Prostate gland (tissue), 2 donors: ENCODE data around the gene UCK2.

Experiments
- CTCF ChIP-seq, 4 experiments: fragments of 200-600 bp in 2 of 4; fragments of 450-650 bp in 2 of 4; sonication (generic) in 2 of 4; IDR thresholded peaks; 1 replicate in 3 of 4; 2 replicates in 1 of 4; pipeline ENCODE4 v1.5.1; 2016 to 2019; ENCODE audit warnings: antibody characterized with exemption in 4 of 4, mild to moderate bottlenecking in 2 of 4, moderate library complexity in 2 of 4
- POLR2A ChIP-seq: fragments of 450-650 bp; IDR thresholded peaks from one replicate; pipeline ENCODE4 v1.6.1; 2016; ENCODE audit warnings: antibody characterized with exemption, mild to moderate bottlenecking
- POLR2AphosphoS5 ChIP-seq: sonication (generic); formaldehyde crosslinking; IDR thresholded peaks from one replicate; pipeline ENCODE4 v1.6.1; 2017; ENCODE audit warnings: antibody characterized with exemption

- TF ChIP-seq CTCF (IDR thresholded peaks at IDR 0.05) (no peak), POLR2A (no peak), POLR2AphosphoS5 (no peak)
These were observed 115.6 kb downstream of the UCK2 start for GRCh38 chr1:165942927-165943597.
